ENCODE data around the gene PTPRF. TPM values are rescaled to one million over a fixed set of nuclear protein-coding genes. Genes with fewer than 3 reads are reported as not detected.

PTPRF gene
- polyA plus RNA-seq, 3 donors, result not detected

GRCh38 chr1:43671193-43671592, 140.5 kb downstream of the PTPRF start:
- Mint-ChIP-seq H3K36me3 (peaks cover 80 to 99% of the 10 kb centered on the region in 2 donors), H3K27me3 (ENCODE audit: low read depth in 3 of 3) (peaks cover 0 to 2% (median 1%) of the 10 kb centered on the region in 3 donors), H3K27ac (peak overlapping the region in 1 of 7 donors; percentile 51), H3K4me1 (no peaks in the 10 kb centered on the region), H3K4me3 (no peak overlapping the region), H3K9me3 (no peaks in the 10 kb centered on the region)
- Histone ChIP-seq H3K4me1 (ENCODE audit: control insufficient read depth in 1 of 2, insufficient read depth in 2 of 2, low read length in 2 of 2) (no peaks in the 10 kb centered on the region), H2AFZ (ENCODE audit: insufficient read depth, low read depth, low read length, poor library complexity, severe bottlenecking) (no peak overlapping the region), H3K4me2 (replicated peaks; ENCODE audit: extremely low read depth, low read length, poor library complexity, severe bottlenecking) (no peak overlapping the region), H3K9ac (ENCODE audit: insufficient read depth, low read length, poor library complexity, severe bottlenecking) (no peak overlapping the region), H3K4me3 (replicated peaks in 1 of 3; ENCODE audit: low read depth in 2 of 3, low read length in 3 of 3) (no peak overlapping the region), H3K79me2 (ENCODE audit: insufficient read depth, low read length) (no peaks in the 10 kb centered on the region), H3K36me3 (replicated peaks in 1 of 2; ENCODE audit: control insufficient read depth in 1 of 2, insufficient read depth in 2 of 2, low read length in 2 of 2) (peaks cover 87 to 99% of the 10 kb centered on the region in 2 donors), H3K27me3 (ENCODE audit: control insufficient read depth in 2 of 2, insufficient read depth in 2 of 2, low read length in 2 of 2) (no peaks in the 10 kb centered on the region), H3K27ac (ENCODE audit: low read depth in 1 of 2, low read length in 2 of 2) (no peak overlapping the region), H3K9me3 (replicated peaks in 1 of 2; ENCODE audit: control insufficient read depth in 1 of 2, insufficient read depth in 1 of 2, low read length in 2 of 2) (no peaks in the 10 kb centered on the region), H4K20me1 (ENCODE audit: insufficient read depth, low read length) (peaks cover 30% of the 10 kb centered on the region)
- TF ChIP-seq, protein P1, sequence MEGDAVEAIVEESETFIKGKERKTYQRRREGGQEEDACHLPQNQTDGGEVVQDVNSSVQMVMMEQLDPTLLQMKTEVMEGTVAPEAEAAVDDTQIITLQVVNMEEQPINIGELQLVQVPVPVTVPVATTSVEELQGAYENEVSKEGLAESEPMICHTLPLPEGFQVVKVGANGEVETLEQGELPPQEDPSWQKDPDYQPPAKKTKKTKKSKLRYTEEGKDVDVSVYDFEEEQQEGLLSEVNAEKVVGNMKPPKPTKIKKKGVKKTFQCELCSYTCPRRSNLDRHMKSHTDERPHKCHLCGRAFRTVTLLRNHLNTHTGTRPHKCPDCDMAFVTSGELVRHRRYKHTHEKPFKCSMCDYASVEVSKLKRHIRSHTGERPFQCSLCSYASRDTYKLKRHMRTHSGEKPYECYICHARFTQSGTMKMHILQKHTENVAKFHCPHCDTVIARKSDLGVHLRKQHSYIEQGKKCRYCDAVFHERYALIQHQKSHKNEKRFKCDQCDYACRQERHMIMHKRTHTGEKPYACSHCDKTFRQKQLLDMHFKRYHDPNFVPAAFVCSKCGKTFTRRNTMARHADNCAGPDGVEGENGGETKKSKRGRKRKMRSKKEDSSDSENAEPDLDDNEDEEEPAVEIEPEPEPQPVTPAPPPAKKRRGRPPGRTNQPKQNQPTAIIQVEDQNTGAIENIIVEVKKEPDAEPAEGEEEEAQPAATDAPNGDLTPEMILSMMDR (IDR thresholded peaks at IDR 0.05), result no peak
- intact Hi-C loops (cut with micrococcal nuclease), result no loop called here
- 100% methylated on average over 1 of the region's 2 CpGs for WGBS (ENCODE audit: insufficient coverage)
- DNase-seq, result no peak

DNA sequence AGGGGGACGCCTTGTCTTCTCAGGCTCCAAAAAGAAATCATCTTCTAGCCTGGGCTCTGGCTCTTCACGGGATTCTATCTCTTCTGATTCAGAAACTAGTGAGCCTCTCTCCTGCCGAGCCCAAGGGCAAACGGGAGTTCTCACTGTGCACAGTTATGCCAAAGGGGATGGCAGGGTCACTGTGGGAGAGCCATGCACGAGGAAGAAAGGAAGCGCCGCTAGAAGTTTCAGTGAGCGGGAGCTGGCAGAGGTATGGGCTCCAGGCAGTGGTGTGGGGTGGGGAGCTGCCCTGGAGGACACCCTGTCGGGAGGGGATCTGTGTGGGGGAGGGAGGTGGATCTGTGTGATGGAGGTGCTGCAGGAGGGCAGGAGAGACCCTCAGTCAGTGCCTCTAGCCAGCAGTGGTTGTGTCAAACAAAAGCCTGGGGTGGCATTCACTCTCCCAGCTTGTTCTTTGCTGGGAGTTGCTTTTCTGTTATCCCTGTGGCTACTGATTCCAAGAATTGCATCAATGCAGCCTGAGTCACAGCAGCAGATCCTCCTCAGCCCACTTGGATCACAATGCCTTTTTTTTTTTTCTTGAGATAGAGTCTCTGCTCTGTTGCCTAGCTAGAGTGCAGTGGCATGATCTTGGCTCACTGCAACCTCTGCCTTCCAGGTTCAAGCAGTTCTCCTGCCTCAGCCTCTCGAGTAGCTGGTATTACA, 141.1 kb downstream of the PTPRF start:
- DNase-seq, result no peak
- no peaks in the 10 kb centered on the region for H3K9me3 ChIP-seq (replicated peaks in 1 of 2; ENCODE audit: control insufficient read depth in 1 of 2, insufficient read depth in 1 of 2, low read length in 2 of 2)
- no peaks in the 10 kb centered on the region for H3K79me2 ChIP-seq (ENCODE audit: insufficient read depth, low read length)
- H3K4me1 ChIP-seq (ENCODE audit: control insufficient read depth in 1 of 2, insufficient read depth in 2 of 2, low read length in 2 of 2), result no peaks in the 10 kb centered on the region
- intact Hi-C loops (cut with micrococcal nuclease), result no loop called here
- no peaks in the 10 kb centered on the region for H3K9me3 Mint-ChIP-seq
- no peak overlapping the region for H3K9ac ChIP-seq (ENCODE audit: insufficient read depth, low read length, poor library complexity, severe bottlenecking)
- H3K4me3 ChIP-seq (replicated peaks in 1 of 3; ENCODE audit: low read depth in 2 of 3, low read length in 3 of 3), result no peak overlapping the region
- H3K27me3 Mint-ChIP-seq (ENCODE audit: low read depth in 3 of 3), result peaks cover 0 to 2% (median 1%) of the 10 kb centered on the region in 3 donors
- peaks cover 86 to 97% of the 10 kb centered on the region in 2 donors for H3K36me3 ChIP-seq (replicated peaks in 1 of 2; ENCODE audit: control insufficient read depth in 1 of 2, insufficient read depth in 2 of 2, low read length in 2 of 2)
- 98% methylated on average over 9 of the region's 10 CpGs for WGBS (ENCODE audit: insufficient coverage)
- peak overlapping the region in 2 of 7 donors; percentile 48 to 51 for H3K27ac Mint-ChIP-seq
- peaks cover 74 to 98% of the 10 kb centered on the region in 2 donors for H3K36me3 Mint-ChIP-seq
- H3K4me1 Mint-ChIP-seq, result no peaks in the 10 kb centered on the region
- H4K20me1 ChIP-seq (ENCODE audit: insufficient read depth, low read length), result peaks cover 31% of the 10 kb centered on the region
- TF ChIP-seq, protein P1 (IDR thresholded peaks at IDR 0.05), result no peak
- H3K27ac ChIP-seq (ENCODE audit: low read depth in 1 of 2, low read length in 2 of 2), result no peak overlapping the region
- H3K27me3 ChIP-seq (ENCODE audit: control insufficient read depth in 2 of 2, insufficient read depth in 2 of 2, low read length in 2 of 2), result no peaks in the 10 kb centered on the region
- H3K4me2 ChIP-seq (replicated peaks; ENCODE audit: extremely low read depth, low read length, poor library complexity, severe bottlenecking), result no peak overlapping the region
- H2AFZ ChIP-seq (ENCODE audit: insufficient read depth, low read depth, low read length, poor library complexity, severe bottlenecking), result no peak overlapping the region
- no peak overlapping the region for H3K4me3 Mint-ChIP-seq
